SK-N-MC (cell line): ENCODE results near the gene ADGRL1.
"Not testable (repeated sequence)": the region's sequence is repeated elsewhere in the genome, so short reads cannot be mapped to it uniquely, and the experiment has no call there.

Experiments used
- DNase-seq: peaks from one replicate; pipeline ENCODE4 v3.0.0-alpha.2; 2011; ENCODE audit warnings: low read depth, low spot score
- H3K27ac ChIP-seq: fragments of 200-600 bp; sonication (generic); 2 replicates; pipeline ENCODE4 v1.5.1; 2016; ENCODE audit warnings: mixed run types
- H3K36me3 ChIP-seq: fragments of 200-600 bp; sonication (generic); 2 replicates; pipeline ENCODE4 v1.6.1; 2017; ENCODE audit warnings: antibody characterized with exemption, low read length, mixed read lengths; ENCODE audit not compliant: insufficient read depth
- H3K4me3 ChIP-seq: fragments of 200-600 bp; sonication (generic); 2 replicates; pipeline ENCODE4 v1.5.1; 2016
- H3K9ac ChIP-seq: fragments of 200-600 bp; sonication (generic); 2 replicates; pipeline ENCODE4 v1.8.0; 2017; ENCODE audit warnings: mixed run types, mixed read lengths; ENCODE audit not compliant: insufficient read length
- H3K9me3 ChIP-seq: fragments of 200-600 bp; sonication (generic); 2 replicates; pipeline ENCODE4 v1.6.1; 2017; ENCODE audit warnings: low read depth, mild to moderate bottlenecking, antibody characterized with exemption, low read length, moderate library complexity, mixed read lengths
- EZH2 ChIP-seq: fragments of 200-600 bp; sonication (generic); IDR thresholded peaks from one replicate; pipeline ENCODE4 v1.6.1; 2017; ENCODE audit warnings: antibody characterized with exemption
- FOXP2 ChIP-seq: optimal IDR thresholded peaks from 2 replicates; pipeline ENCODE3; 2011; ENCODE audit warnings: mild to moderate bottlenecking, moderate library complexity; ENCODE audit not compliant: insufficient read depth; ENCODE audit errors: extremely low read length, control extremely low read depth
- POLR2AphosphoS5 ChIP-seq: IDR thresholded peaks from 2 replicates; pipeline ENCODE4 v1.6.1; 2012; ENCODE audit warnings: mild to moderate bottlenecking, low read depth, low read length, borderline replicate concordance

ADGRL1 gene

DNA sequence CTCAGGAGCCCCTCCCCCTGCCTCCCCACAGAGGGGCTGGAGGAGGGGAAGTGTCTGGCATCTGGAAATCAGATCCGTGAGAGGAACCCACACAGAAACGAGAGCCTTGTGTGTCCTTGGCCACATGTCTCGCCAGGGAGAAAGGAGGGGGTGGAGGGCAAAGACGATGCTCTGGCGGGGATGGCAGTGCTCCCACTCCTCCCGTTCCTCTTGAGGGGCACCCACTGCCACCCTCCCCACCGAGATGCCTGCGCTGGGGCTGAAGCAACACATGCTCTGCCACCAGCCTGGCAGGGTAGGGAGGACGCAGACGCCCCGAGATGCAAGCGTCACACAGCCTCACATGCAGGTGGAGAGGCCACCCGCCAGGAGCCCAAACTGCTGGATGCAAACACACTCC, 2.8 kb downstream of the ADGRL1 start:
- Histone ChIP-seq H3K9ac (no peak overlapping the region), H3K9me3 (no peaks in the 10 kb centered on the region), H3K36me3 (no peaks in the 10 kb centered on the region; the same call in 1 of the 2 replicates), H3K27ac (no peak overlapping the region), H3K4me3 (no peak overlapping the region)
- no peak for TF ChIP-seq EZH2
- no peak for TF ChIP-seq FOXP2
- no peak for TF ChIP-seq POLR2AphosphoS5
- no peak for DNase-seq

DNA sequence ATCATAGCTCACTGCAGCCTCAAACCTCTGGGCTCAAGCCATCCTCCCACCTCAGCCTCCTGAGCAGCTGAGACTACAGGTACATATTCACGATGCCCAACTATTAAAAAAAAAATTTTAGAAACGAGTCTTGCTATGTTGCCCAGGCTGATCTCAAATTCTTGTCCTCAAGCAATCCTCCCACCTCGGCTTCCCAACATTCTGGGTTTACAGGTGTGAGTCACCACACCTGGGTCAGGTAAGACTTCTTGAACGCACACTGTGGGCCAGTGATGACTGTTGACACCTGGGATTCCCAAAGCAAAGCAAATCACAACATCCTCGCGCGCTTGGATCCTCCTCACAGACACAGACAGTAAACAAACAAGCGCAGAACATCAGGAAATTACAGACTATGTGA, 4.5 kb downstream of the ADGRL1 start:
- H3K36me3 ChIP-seq, H3K27ac ChIP-seq, H3K9ac ChIP-seq, DNase-seq, H3K9me3 ChIP-seq, H3K4me3 ChIP-seq: not testable (repeated sequence)

DNA sequence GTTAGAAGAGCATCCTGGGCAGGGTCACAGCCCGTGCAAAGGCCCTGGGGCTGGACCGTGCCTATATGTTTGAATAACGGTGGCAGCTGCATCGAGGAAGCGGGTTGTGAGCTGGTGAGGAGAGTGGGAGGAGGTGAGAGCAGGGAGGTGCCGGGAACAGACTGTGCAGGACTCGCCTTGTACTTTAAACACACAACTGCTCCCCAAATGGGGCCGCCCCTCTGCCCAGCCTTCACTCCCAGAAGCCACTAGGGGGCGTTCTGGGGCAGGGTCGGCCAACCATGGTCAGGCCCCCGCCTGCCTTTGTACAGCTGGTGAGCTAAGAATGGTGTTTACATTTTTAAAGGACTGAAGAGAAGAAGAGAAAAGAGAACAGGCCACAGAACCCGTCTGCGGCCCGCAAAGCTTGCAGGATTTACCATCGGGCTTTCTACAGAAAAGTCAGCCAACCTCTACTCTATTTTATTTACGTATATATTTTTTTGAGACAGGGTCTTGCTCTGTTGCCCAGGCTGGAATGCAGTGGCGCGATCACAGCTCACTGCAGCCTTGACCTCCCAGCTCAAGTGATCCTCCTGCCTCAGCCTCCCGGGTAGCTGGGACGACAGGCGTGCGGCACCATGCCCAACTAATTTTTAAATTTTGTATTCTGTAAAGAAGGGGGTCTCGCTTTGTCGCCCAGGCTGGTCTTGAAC, 5.7 kb downstream of the ADGRL1 start:
- H3K27ac ChIP-seq, H3K9ac ChIP-seq, DNase-seq, H3K9me3 ChIP-seq, H3K36me3 ChIP-seq, H3K4me3 ChIP-seq: not testable (repeated sequence)

DNA sequence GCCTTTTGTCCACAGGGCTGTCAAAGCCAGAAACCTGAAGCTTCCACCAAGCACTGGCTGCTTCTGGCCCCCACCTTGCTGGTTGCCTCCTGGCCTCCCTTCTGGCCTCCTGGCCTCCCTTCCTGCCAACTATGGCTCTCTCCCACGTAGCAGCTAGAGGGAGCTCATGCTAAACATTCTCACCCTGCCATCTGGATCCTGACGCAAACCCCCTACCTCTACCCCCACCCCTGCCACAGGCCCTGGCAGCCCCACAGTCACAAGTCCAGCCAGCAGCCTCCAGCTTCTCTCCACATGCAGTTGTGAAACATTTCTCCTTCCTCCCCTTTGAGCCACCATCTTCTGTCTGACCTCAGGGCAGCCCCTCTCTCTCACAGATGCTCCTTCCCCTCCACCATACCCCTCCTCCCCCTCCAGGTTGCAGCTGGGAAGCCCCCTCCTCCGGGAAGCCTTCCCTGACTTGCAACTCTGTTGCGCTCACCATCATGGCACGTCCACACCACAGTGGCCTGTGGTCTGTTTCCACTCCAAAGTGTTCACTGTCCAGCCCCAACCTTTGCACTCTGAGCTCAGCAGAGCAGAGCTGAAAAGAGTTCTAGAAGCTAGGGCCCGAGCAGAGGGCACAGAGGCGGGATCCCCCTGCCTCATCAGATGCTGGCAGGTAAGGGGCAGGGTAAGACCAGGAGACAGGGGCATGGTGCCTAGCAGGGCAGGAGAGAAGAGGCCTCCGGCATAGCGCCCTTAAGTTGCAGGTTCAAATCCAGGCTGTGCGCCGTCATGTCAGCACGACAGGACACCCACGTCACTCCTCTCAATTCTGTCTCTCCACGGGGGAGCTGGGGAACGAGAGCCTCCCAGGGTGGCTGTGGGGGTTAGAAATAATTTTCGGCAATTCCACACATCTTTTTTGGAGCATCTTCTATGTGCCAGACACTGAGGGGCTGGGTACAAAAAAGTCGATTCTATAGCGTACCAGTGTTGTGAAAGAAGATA, 7.3 kb downstream of the ADGRL1 start:
- Histone ChIP-seq H3K27ac (no peak overlapping the region), H3K9me3 (no peaks in the 10 kb centered on the region), H3K4me3 (no peak overlapping the region), H3K36me3 (no peaks in the 10 kb centered on the region; the same call in 1 of the 2 replicates), H3K9ac (no peak overlapping the region)
- no peak for DNase-seq
- TF ChIP-seq EZH2 (no peak), POLR2AphosphoS5 (no peak), FOXP2 (no peak)

DNA sequence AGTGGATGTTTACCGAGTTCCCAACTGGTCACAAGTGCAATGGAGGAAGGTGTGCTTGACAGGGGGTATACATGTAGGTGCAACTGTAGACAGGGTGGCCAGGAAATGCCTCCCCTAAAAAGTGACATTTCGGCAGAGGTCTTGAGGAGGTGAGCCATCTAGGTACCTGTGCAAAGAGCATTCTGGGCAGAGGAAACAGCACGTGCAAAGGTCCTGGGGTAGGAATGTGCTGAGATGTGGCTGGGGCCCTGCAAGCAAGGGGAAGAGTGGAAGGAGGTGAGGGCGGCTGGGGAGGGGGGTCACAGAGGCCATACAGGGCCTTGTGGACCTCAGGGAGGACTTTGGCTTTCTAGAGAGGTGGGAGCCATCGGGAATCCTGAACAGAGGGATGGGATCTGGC, 8.1 kb downstream of the ADGRL1 start:
- H3K27ac ChIP-seq, result no peak overlapping the region
- H3K4me3 ChIP-seq, result no peak overlapping the region
- no peak overlapping the region for H3K9ac ChIP-seq
- no peak for TF ChIP-seq POLR2AphosphoS5
- TF ChIP-seq EZH2, result no peak
- TF ChIP-seq FOXP2, result no peak
- H3K36me3 ChIP-seq, result no peaks in the 10 kb centered on the region; the same call in 1 of the 2 replicates
- H3K9me3 ChIP-seq, result no peaks in the 10 kb centered on the region
- no peak for DNase-seq

DNA sequence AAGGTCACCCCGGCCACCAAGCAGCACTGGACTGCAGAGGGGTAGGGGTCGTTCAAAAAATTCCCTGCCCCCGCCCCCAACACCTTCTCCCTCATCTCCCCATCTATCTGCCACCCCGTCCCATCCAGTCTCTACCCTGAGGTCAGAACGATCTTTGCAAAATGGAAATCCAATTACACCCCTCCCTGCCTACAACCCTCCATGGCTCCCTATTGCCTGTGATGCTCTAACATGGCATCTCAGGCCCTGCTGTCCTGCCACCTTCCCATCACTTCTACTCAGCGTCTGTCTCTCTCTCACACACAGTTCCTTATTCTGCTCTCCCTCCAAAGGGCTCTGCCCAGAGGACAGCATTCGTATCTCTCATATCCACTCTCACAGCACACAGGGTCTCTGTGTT, 8.7 kb downstream of the ADGRL1 start:
- H3K4me3 ChIP-seq, H3K27ac ChIP-seq, H3K36me3 ChIP-seq, H3K9me3 ChIP-seq, H3K9ac ChIP-seq, DNase-seq: not testable (repeated sequence)

DNA sequence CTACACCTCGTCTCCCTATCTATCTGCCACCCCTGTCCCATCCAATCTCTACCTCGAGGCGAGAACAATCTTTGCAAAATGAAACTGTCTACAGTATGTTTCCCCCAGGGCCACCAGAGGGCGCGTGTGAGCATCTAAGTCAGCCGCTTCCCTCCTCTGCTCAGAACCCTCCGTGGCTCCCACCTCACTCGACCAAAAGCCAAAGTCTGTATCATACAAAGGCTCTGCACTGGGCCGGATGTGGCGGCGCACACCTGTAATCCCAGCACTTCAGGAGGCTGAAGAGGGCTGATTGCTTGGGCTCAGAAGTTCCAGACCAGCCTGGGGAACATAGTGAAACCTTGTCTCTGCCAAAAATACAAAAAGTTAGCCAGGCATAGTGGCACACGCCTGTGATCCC, 9.9 kb downstream of the ADGRL1 start:
- H3K4me3 ChIP-seq, H3K9me3 ChIP-seq, H3K36me3 ChIP-seq, H3K27ac ChIP-seq, H3K9ac ChIP-seq, DNase-seq: not testable (repeated sequence)

DNA sequence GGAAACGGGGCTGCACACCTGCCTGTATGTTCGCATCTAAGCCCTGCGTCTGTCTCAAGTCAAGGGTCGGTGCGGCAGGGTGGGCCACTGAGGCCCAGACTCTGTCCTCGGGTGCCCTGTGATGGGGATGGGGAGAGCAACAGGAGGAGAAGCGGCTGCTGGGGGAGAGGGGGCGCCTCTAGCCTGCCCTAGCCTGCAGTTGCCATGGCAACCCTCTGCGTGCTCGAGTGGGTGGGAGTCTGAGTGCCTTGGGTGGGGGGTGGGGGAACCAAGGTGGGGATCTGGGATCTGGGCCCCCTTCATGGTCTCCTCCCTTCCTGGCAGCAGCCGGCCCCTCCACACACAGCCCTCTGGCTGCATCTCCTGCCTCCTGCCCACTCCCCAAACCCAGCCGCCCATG, 10.8 kb downstream of the ADGRL1 start:
- not testable (repeated sequence) for H3K9ac ChIP-seq, H3K4me3 ChIP-seq, H3K9me3 ChIP-seq, H3K27ac ChIP-seq, H3K36me3 ChIP-seq, DNase-seq

DNA sequence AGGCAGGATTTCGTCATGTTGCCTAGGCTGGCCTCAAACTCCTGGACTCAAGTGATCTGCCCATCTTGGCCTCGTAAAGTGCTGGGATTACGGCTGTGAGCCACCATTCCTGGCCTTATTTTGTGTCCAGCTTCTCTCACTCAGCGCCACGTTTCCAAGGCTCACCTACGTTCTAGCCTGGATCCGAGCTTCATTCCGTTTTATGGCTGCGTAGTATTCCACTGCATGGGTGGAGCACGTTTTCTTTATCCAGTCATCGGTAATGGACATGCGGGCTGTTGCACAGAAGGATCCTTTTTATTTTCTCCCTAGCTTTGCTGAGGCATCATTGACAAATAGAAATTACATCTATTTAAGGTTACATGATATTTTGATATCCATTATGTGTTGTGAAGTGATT, 16.6 kb downstream of the ADGRL1 start:
- no peak for DNase-seq
- TF ChIP-seq POLR2AphosphoS5 (no peak), FOXP2 (no peak)
- Histone ChIP-seq H3K9ac (no peak overlapping the region), H3K27ac (no peak overlapping the region), H3K9me3 (no peaks in the 10 kb centered on the region), H3K4me3 (no peak overlapping the region), H3K36me3 (no peaks in the 10 kb centered on the region)

DNA sequence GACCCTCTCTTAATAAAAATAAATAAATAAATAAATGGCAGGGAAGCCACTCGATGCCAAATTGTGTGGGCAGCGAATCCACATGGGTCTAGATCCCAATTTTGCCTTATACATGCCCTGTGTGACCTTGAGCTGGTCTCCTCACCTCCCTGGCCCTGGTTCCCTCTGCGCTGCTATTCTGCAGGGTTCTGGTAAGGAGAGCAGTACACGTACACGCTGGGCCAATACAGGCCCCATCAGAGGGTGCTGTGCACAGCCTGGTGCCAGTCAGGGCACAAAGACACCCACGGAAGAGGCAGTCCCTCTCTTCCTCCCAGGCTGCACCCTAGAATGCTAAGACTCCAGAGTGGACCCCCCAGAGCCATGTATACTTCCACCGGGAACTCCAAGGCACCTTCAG, 17.9 kb downstream of the ADGRL1 start:
- DNase-seq, H3K4me3 ChIP-seq, H3K9ac ChIP-seq, H3K9me3 ChIP-seq, H3K36me3 ChIP-seq, H3K27ac ChIP-seq: not testable (repeated sequence)
